Glutamatergic neuron (in vitro differentiated cells): Measurements from ENCODE around the gene CEP128. TPM values are rescaled to one million over a fixed set of nuclear protein-coding genes. Genes with fewer than 3 reads are reported as not detected.
A peak's percentile ranks its signal among the peaks of the same experiment; 100 is the strongest.
"Not testable (repeated sequence)": the region's sequence is repeated elsewhere in the genome, so short reads cannot be mapped to it uniquely, and the experiment has no call there.

ENCODE experiments used
- DNase-seq: peaks from one replicate; pipeline ENCODE4 v3.0.0; 2022
- H3K27ac Mint-ChIP-seq: one replicate; pipeline ENCODE4 v1.8.0; 2020; ENCODE audit warnings: mild to moderate bottlenecking, mixed read lengths, inconsistent platforms; ENCODE audit not compliant: unreplicated experiment
- H3K27me3 Mint-ChIP-seq: one replicate; pipeline ENCODE4 v1.8.0; 2020; ENCODE audit warnings: mild to moderate bottlenecking, moderate library complexity, mixed read lengths, inconsistent platforms; ENCODE audit not compliant: unreplicated experiment
- H3K36me3 Mint-ChIP-seq: one replicate; pipeline ENCODE4 v1.8.0; 2020; ENCODE audit warnings: mild to moderate bottlenecking, mixed read lengths, inconsistent platforms; ENCODE audit not compliant: unreplicated experiment
- H3K4me1 Mint-ChIP-seq: one replicate; pipeline ENCODE4 v1.8.0; 2020; ENCODE audit warnings: mild to moderate bottlenecking, low read depth, mixed read lengths, inconsistent platforms; ENCODE audit not compliant: unreplicated experiment
- H3K4me3 Mint-ChIP-seq: one replicate; pipeline ENCODE4 v1.8.0; 2020; ENCODE audit warnings: mild to moderate bottlenecking, mixed read lengths, inconsistent platforms; ENCODE audit not compliant: unreplicated experiment
- H3K9me3 Mint-ChIP-seq: one replicate; pipeline ENCODE4 v1.8.0; 2020; ENCODE audit warnings: mild to moderate bottlenecking, moderate library complexity, mixed read lengths, inconsistent platforms; ENCODE audit not compliant: unreplicated experiment
- CTCF ChIP-seq: fragments of 200-600 bp; sonication (generic); IDR thresholded peaks from one replicate; pipeline ENCODE4 v1.5.0; 2021; ENCODE audit not compliant: partially characterized antibody, unreplicated experiment
- total RNA-seq: library from RNA; stranded (reverse); fragmentation: NEBNext Ultra II Directional; extraction: Animal tissue kit (Norgen Biotek cat#: 25700); gene quantifications from one replicate; pipeline ENCODE4 v1.2.1, GENCODE V29; 2021; ENCODE audit not compliant: unreplicated experiment

The CEP128 gene
- total RNA-seq, 1 donor from 2014 or later: 38.5 TPM

- Mint-ChIP-seq H3K4me1 (peaks cover 19% of the 10 kb centered on the region), H3K27me3 (peaks cover 2% of the 10 kb centered on the region), H3K27ac (no peak overlapping the region)
These were observed 15.0 kb downstream of the CEP128 start for GRCh38 chr14:80926397-80927082.

GRCh38 chr14:80924365-80925103 is 17.0 kb downstream of the CEP128 start:
- peaks cover 2% of the 10 kb centered on the region for H3K27me3 Mint-ChIP-seq
- H3K27ac Mint-ChIP-seq: peak overlapping the region; percentile 34
- H3K4me1 Mint-ChIP-seq: peaks cover 19% of the 10 kb centered on the region
- no peak for DNase-seq
- peaks cover 8% of the 10 kb centered on the region for H3K9me3 Mint-ChIP-seq
- peaks cover 3% of the 10 kb centered on the region for H3K36me3 Mint-ChIP-seq
- no peak overlapping the region for H3K4me3 Mint-ChIP-seq
- TF ChIP-seq CTCF: no peak

More at GRCh38 chr14:80926397-80927082, 15.0 kb downstream of the CEP128 start:
- H3K4me3 Mint-ChIP-seq: no peak overlapping the region
- TF ChIP-seq CTCF: no peak
- H3K9me3 Mint-ChIP-seq: peaks cover 9% of the 10 kb centered on the region
- no peak for DNase-seq
- peaks cover 9% of the 10 kb centered on the region for H3K36me3 Mint-ChIP-seq

GRCh38 chr14:80923368-80923767 is 18.2 kb downstream of the CEP128 start:
- H3K4me3 Mint-ChIP-seq: no peak overlapping the region
- no peaks in the 10 kb centered on the region for H3K36me3 Mint-ChIP-seq
- peaks cover 2% of the 10 kb centered on the region for H3K27me3 Mint-ChIP-seq
- peaks cover 4% of the 10 kb centered on the region for H3K9me3 Mint-ChIP-seq
- H3K4me1 Mint-ChIP-seq: peaks cover 19% of the 10 kb centered on the region
- no peak for DNase-seq
- TF ChIP-seq CTCF: no peak
- no peak overlapping the region for H3K27ac Mint-ChIP-seq

GRCh38 chr14:80919622-80920021 is 21.9 kb downstream of the CEP128 start:
- no peak overlapping the region for H3K27ac Mint-ChIP-seq
- H3K4me3 Mint-ChIP-seq: no peak overlapping the region
- no peaks in the 10 kb centered on the region for H3K9me3 Mint-ChIP-seq
- H3K36me3 Mint-ChIP-seq: no peaks in the 10 kb centered on the region
- no peaks in the 10 kb centered on the region for H3K27me3 Mint-ChIP-seq
- TF ChIP-seq CTCF: no peak
- DNase-seq: no peak
- peaks cover 10% of the 10 kb centered on the region for H3K4me1 Mint-ChIP-seq

- not testable (repeated sequence) for H3K27ac Mint-ChIP-seq, DNase-seq, H3K4me1 Mint-ChIP-seq, H3K36me3 Mint-ChIP-seq, H3K4me3 Mint-ChIP-seq, H3K27me3 Mint-ChIP-seq, H3K9me3 Mint-ChIP-seq
These were observed 29.5 kb downstream of the CEP128 start for GRCh38 chr14:80912013-80912412.
